Osteocyte (in vitro differentiated cells): ENCODE measurements around the gene CENPP. TPM values are rescaled to one million over a fixed set of nuclear protein-coding genes. Genes with fewer than 3 reads are reported as not detected.

Experiments used
- DNase-seq: peaks from one replicate; pipeline ENCODE4 v3.0.0; 2021; ENCODE audit warnings: mixed read lengths; ENCODE audit not compliant: unreplicated experiment; ENCODE audit errors: extremely low spot score
- H3K27ac Mint-ChIP-seq: one replicate; pipeline ENCODE4 v1.8.0; 2021; ENCODE audit warnings: mild to moderate bottlenecking, mixed read lengths; ENCODE audit not compliant: unreplicated experiment
- H3K27me3 Mint-ChIP-seq: one replicate; pipeline ENCODE4 v1.8.0; 2021; ENCODE audit warnings: mixed read lengths; ENCODE audit not compliant: unreplicated experiment
- H3K36me3 Mint-ChIP-seq: one replicate; pipeline ENCODE4 v1.8.0; 2021; ENCODE audit warnings: mixed read lengths; ENCODE audit not compliant: unreplicated experiment
- H3K4me1 Mint-ChIP-seq: one replicate; pipeline ENCODE4 v1.8.0; 2021; ENCODE audit warnings: mixed read lengths; ENCODE audit not compliant: unreplicated experiment
- H3K4me3 Mint-ChIP-seq: one replicate; pipeline ENCODE4 v1.8.0; 2021; ENCODE audit warnings: mild to moderate bottlenecking, moderate library complexity, mixed read lengths; ENCODE audit not compliant: unreplicated experiment
- H3K9me3 Mint-ChIP-seq: one replicate; pipeline ENCODE4 v1.8.0; 2021; ENCODE audit warnings: mixed read lengths; ENCODE audit not compliant: unreplicated experiment
- CTCF ChIP-seq: fragments of 200-600 bp; sonication (generic); IDR thresholded peaks from 2 replicates; pipeline ENCODE4 v1.5.0; 2021; ENCODE audit warnings: antibody characterized with exemption, mild to moderate bottlenecking, moderate library complexity
- total RNA-seq: library from RNA; stranded (reverse); gene quantifications from 2 replicates; pipeline ENCODE4 v1.2.1, GENCODE V29; 2021

CENPP gene
- total RNA-seq, 1 donor from 2014 or later: 11.6 TPM

GRCh38 chr9:92603990-92604389 is 278.2 kb downstream of the CENPP start:
- peaks cover 70% of the 10 kb centered on the region for H3K4me1 Mint-ChIP-seq
- no peak for TF ChIP-seq CTCF

DNA sequence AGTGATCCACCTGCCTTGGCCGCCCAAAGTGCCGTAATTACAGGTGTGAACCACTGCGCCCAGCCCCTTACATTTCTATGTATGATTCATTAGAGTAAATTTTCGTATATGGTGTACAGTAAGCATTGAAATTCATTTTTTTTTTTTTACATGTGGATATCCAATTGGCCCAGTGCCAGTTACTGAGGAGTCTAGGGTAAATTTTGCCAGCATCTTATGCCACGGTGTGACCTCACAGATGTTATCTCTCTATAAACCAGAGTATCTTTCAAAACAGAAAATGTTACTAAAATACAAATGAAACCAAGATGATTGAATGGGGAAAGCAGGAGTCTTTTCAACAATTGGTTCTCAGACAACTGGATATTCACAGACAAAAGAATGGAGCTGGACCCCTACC is 279.5 kb downstream of the CENPP start:
- H3K36me3 Mint-ChIP-seq: peaks cover 14% of the 10 kb centered on the region
- H3K4me3 Mint-ChIP-seq: no peak overlapping the region
- H3K27ac Mint-ChIP-seq: peak overlapping the region; percentile 35
- H3K27me3 Mint-ChIP-seq: no peaks in the 10 kb centered on the region
- H3K9me3 Mint-ChIP-seq: peaks cover 4% of the 10 kb centered on the region
- no peak for DNase-seq
- peaks cover 65% of the 10 kb centered on the region for H3K4me1 Mint-ChIP-seq
- TF ChIP-seq CTCF: no peak

More at GRCh38 chr9:92603990-92604389, 278.2 kb downstream of the CENPP start:
- H3K9me3 Mint-ChIP-seq: peaks cover 4% of the 10 kb centered on the region
- no peaks in the 10 kb centered on the region for H3K27me3 Mint-ChIP-seq
- no peak overlapping the region for H3K4me3 Mint-ChIP-seq
- no peak overlapping the region for H3K27ac Mint-ChIP-seq
- H3K36me3 Mint-ChIP-seq: peaks cover 14% of the 10 kb centered on the region
- DNase-seq: no peak

GRCh38 chr9:92607088-92607487 is 281.3 kb downstream of the CENPP start:
- Mint-ChIP-seq H3K4me1 (peaks cover 46% of the 10 kb centered on the region), H3K27me3 (no peaks in the 10 kb centered on the region), H3K9me3 (peaks cover 4% of the 10 kb centered on the region), H3K4me3 (peak overlapping the region; percentile 38), H3K27ac (peak overlapping the region; percentile 91), H3K36me3 (peaks cover 22% of the 10 kb centered on the region)
- TF ChIP-seq CTCF: peak; percentile 23
- DNase-seq: peak; percentile 84

- TF ChIP-seq CTCF: no peak
- H3K27ac Mint-ChIP-seq: peak overlapping the region; percentile 91
- peaks cover 41% of the 10 kb centered on the region for H3K4me1 Mint-ChIP-seq
- peaks cover 4% of the 10 kb centered on the region for H3K9me3 Mint-ChIP-seq
- DNase-seq: no peak
- no peaks in the 10 kb centered on the region for H3K27me3 Mint-ChIP-seq
- H3K4me3 Mint-ChIP-seq: peak overlapping the region; percentile 38
- H3K36me3 Mint-ChIP-seq: peaks cover 26% of the 10 kb centered on the region
Observed at GRCh38 chr9:92607773-92608172, 282.0 kb downstream of the CENPP start.

DNA sequence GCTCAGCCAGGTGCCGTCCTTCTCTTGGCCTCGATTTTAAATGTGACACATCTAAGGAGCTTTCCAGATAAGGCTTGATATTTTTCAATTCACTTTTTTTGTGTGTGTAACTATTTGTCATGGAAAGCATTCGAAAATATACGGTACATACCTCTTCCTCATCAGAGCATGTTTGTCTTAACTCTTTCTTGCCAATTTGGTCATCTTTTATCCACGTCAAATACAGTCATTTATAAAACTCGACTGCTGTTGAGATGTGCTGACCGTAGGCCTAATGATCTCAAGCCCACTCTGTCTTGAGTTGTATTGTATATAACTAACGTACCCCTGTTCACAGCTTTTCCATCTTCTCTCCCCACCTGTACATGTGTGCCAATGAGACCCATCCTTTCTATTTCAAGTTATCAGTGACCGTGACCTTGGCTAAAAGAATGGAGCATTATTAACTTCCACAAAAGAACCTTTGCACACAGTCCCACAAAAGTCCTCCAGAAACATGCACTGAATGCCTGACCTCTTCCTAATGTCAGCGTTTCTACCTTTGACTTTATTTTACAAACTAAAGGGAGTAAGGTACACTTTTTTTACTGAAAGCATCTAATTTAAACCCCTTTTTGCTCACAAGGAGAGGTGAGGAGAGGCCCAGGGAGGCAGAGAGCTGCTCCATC is 282.6 kb downstream of the CENPP start:
- no peak for DNase-seq

More for the DNA sequence above, 282.6 kb downstream of the CENPP start:
- Mint-ChIP-seq H3K27me3 (no peaks in the 10 kb centered on the region), H3K36me3 (peaks cover 27% of the 10 kb centered on the region), H3K27ac (peak overlapping the region; percentile 91), H3K9me3 (peaks cover 4% of the 10 kb centered on the region), H3K4me3 (no peak overlapping the region), H3K4me1 (peaks cover 38% of the 10 kb centered on the region)
- no peak for TF ChIP-seq CTCF
